H1 (cell line): ENCODE results near the gene IL36RN. TPM values are rescaled to one million over a fixed set of nuclear protein-coding genes. Genes with fewer than 3 reads are reported as not detected.

Source experiments
- CTCF ChIA-PET: fragments of 300-600 bp; sonication (Branson Sonifier 250); formaldehyde crosslinking; loops from one replicate; lab custom pipeline; 2021; ENCODE audit not compliant: partially characterized antibody; lab: Charles Lee
- POLR2A ChIA-PET: fragments of 300-600 bp; sonication (Branson Sonifier 250); formaldehyde crosslinking; loops from one replicate; lab custom pipeline; 2021; ENCODE audit warnings: inconsistent platforms; ENCODE audit not compliant: partially characterized antibody; lab: Charles Lee
- DNase-seq, 2 experiments: peaks; one replicate each; pipeline versions ENCODE4 v3.0.0 to v3.0.0-alpha.2; 2010 to 2022; ENCODE audit warnings: low spot score in 2 of 2, low read depth in 1 of 2, mixed read lengths in 1 of 2
- FAIRE-seq: peaks from 2 replicates; lab custom pipeline; 2011; peaks lifted over from hg19 to GRCh38; lab: Jason Lieb, UNC
- H2AFZ ChIP-seq: 2 replicates; pipeline ENCODE4 v1.8.1; 2012; ENCODE audit warnings: low read length, inconsistent platforms
- H2AK5ac ChIP-seq: 2 replicates; pipeline ENCODE4 v1.6.1; 2013; ENCODE audit warnings: low read depth, low read length
- H2BK120ac ChIP-seq: replicated peaks from 2 replicates; pipeline ENCODE3; 2013; ENCODE audit warnings: low read depth, low read length, inconsistent platforms
- H2BK12ac ChIP-seq: 2 replicates; pipeline ENCODE4 v1.6.1; 2013; ENCODE audit warnings: low read depth, low read length
- H2BK15ac ChIP-seq: 2 replicates; pipeline ENCODE4 v1.6.1; 2013; ENCODE audit warnings: low read length
- H2BK20ac ChIP-seq: 2 replicates; pipeline ENCODE4 v1.6.1; 2013; ENCODE audit warnings: low read length
- H2BK5ac ChIP-seq: 2 replicates; pipeline ENCODE4 v1.6.1; 2013; ENCODE audit warnings: low read depth, low read length
- H3K14ac ChIP-seq: 2 replicates; pipeline ENCODE4 v1.6.1; 2013; ENCODE audit warnings: inconsistent platforms; ENCODE audit not compliant: insufficient read length
- H3K18ac ChIP-seq: 2 replicates; pipeline ENCODE4 v1.6.1; 2013; ENCODE audit warnings: low read length; ENCODE audit errors: extremely low read depth
- H3K23ac ChIP-seq: 2 replicates; pipeline ENCODE4 v1.6.1; 2013; ENCODE audit warnings: inconsistent platforms; ENCODE audit not compliant: insufficient read length
- H3K23me2 ChIP-seq: 2 replicates; pipeline ENCODE4 v1.6.1; 2013; ENCODE audit warnings: low read depth, low read length
- H3K27ac ChIP-seq: 2 replicates; pipeline ENCODE4 v1.6.1; 2011; ENCODE audit warnings: low read depth, low read length, inconsistent platforms
- H3K27me3 ChIP-seq, 4 experiments: replicated peaks in 1 of 4; 1 replicate in 1 of 4; 2 replicates in 3 of 4; pipeline versions ENCODE4 v1.6.1 to v1.8.1; 2011 to 2013; ENCODE audit warnings: low read length in 3 of 4, mild to moderate bottlenecking in 3 of 4, inconsistent platforms in 2 of 4, mixed read lengths in 2 of 4, moderate library complexity in 1 of 4; ENCODE audit not compliant: control insufficient read depth in 3 of 4, insufficient read depth in 3 of 4; ENCODE audit errors: extremely low read depth in 1 of 4
- H3K36me3 ChIP-seq, 4 experiments: 2 replicates each; pipeline versions ENCODE4 v1.6.1 to v1.8.1; 2011 to 2013; ENCODE audit warnings: mild to moderate bottlenecking in 4 of 4, low read length in 3 of 4, moderate library complexity in 2 of 4, control low read depth in 1 of 4, inconsistent platforms in 1 of 4; ENCODE audit not compliant: insufficient read depth in 4 of 4, control insufficient read depth in 2 of 4
- H3K4ac ChIP-seq: replicated peaks from 2 replicates; pipeline ENCODE3; 2013; ENCODE audit warnings: low read length, low read depth, mixed read lengths, inconsistent platforms; ENCODE audit not compliant: insufficient read length
- H3K4me1 ChIP-seq, 4 experiments: replicated peaks in 1 of 4; 1 replicate in 1 of 4; 2 replicates in 3 of 4; pipeline versions ENCODE4 v1.6.1 to v1.8.1; 2011 to 2013; ENCODE audit warnings: low read length in 3 of 4, inconsistent platforms in 2 of 4, mixed read lengths in 1 of 4; ENCODE audit not compliant: insufficient read depth in 4 of 4, control insufficient read depth in 3 of 4
- H3K4me2 ChIP-seq, 2 experiments: 2 replicates each; pipeline versions ENCODE4 v1.6.1 to v1.8.1; 2011 to 2013; ENCODE audit warnings: low read depth in 2 of 2, low read length in 2 of 2, control low read depth in 1 of 2, inconsistent platforms in 1 of 2, mild to moderate bottlenecking in 1 of 2; ENCODE audit not compliant: insufficient read depth in 1 of 2
- H3K4me3 ChIP-seq, 4 experiments: fragments of 200-600, 300-600 bp in 1 of 4; sonication (generic), shearing (Covaris generic), sonication (Bioruptor Twin) in 1 of 4; 2 replicates each; pipeline versions ENCODE4 v1.5.1 to v1.8.1; 2011 to 2016; ENCODE audit warnings: low read length in 4 of 4, low read depth in 3 of 4, control low read depth in 2 of 4, inconsistent platforms in 2 of 4, mild to moderate bottlenecking in 2 of 4, mixed read lengths in 1 of 4, moderate library complexity in 1 of 4; ENCODE audit not compliant: insufficient read depth in 2 of 4; ENCODE audit errors: extremely low read depth in 1 of 4
- H3K56ac ChIP-seq: replicated peaks from 2 replicates; pipeline ENCODE3; 2013; ENCODE audit warnings: low read depth, mild to moderate bottlenecking, mixed read lengths, low read length, inconsistent platforms; ENCODE audit not compliant: insufficient read length
- H3K79me1 ChIP-seq: 2 replicates; pipeline ENCODE4 v1.6.1; 2013; ENCODE audit warnings: low read depth, low read length, control low read depth
- H3K79me2 ChIP-seq, 2 experiments: 2 replicates each; pipeline versions ENCODE4 v1.6.1 to v1.8.1; 2012 to 2013; ENCODE audit warnings: low read length in 2 of 2, mild to moderate bottlenecking in 2 of 2, inconsistent platforms in 1 of 2; ENCODE audit not compliant: insufficient read depth in 2 of 2, control insufficient read depth in 1 of 2
- H3K9ac ChIP-seq, 4 experiments: replicated peaks in 1 of 4; 1 replicate in 1 of 4; 2 replicates in 3 of 4; pipeline versions ENCODE4 v1.6.1 to v1.8.1; 2011 to 2013; ENCODE audit warnings: low read depth in 3 of 4, low read length in 3 of 4, control low read depth in 2 of 4, mild to moderate bottlenecking in 2 of 4, moderate library complexity in 2 of 4, inconsistent platforms in 1 of 4; ENCODE audit errors: extremely low read depth in 1 of 4
- H3K9me3 ChIP-seq, 2 experiments: 2 replicates each; pipeline versions ENCODE4 v1.6.1 to v1.8.1; 2012 to 2013; ENCODE audit warnings: mild to moderate bottlenecking in 2 of 2, moderate library complexity in 2 of 2, control low read depth in 1 of 2, inconsistent platforms in 1 of 2, low read depth in 1 of 2, low read length in 1 of 2, mixed read lengths in 1 of 2; ENCODE audit not compliant: insufficient read depth in 2 of 2
- H4K20me1 ChIP-seq, 2 experiments: replicated peaks in 1 of 2; 2 replicates each; pipeline versions ENCODE3 to v1.8.1; 2011 to 2013; ENCODE audit warnings: inconsistent platforms in 2 of 2, low read length in 2 of 2, mild to moderate bottlenecking in 1 of 2; ENCODE audit not compliant: insufficient read depth in 2 of 2, control insufficient read depth in 1 of 2
- H4K5ac ChIP-seq: 2 replicates; pipeline ENCODE4 v1.6.1; 2013; ENCODE audit warnings: low read length, low read depth, mixed read lengths, inconsistent platforms; ENCODE audit not compliant: insufficient read length
- H4K8ac ChIP-seq: 2 replicates; pipeline ENCODE4 v1.8.0; 2013; ENCODE audit warnings: mild to moderate bottlenecking, moderate library complexity, low read length, inconsistent platforms; ENCODE audit not compliant: insufficient read depth; ENCODE audit errors: extremely low read depth
- H4K91ac ChIP-seq: replicated peaks from 2 replicates; pipeline ENCODE3; 2013; ENCODE audit warnings: low read length, mixed read lengths, inconsistent platforms; ENCODE audit not compliant: insufficient read length
- BCL11A ChIP-seq, 2 experiments: IDR thresholded peaks; one replicate each; pipeline ENCODE4 v1.6.1; 2011; ENCODE audit warnings: low read depth in 2 of 2, low read length in 2 of 2, mild to moderate bottlenecking in 2 of 2
- BRCA1 ChIP-seq: IDR thresholded peaks from 2 replicates; pipeline ENCODE4 v1.6.1; 2012; ENCODE audit warnings: low read depth, low read length, improper control_type of control experiment
- CBX5 ChIP-seq: fragments of 300-800, 300-1000 bp; sonication (generic); IDR thresholded peaks from 2 replicates; pipeline ENCODE4 v1.7.1; 2016; ENCODE audit warnings: antibody characterized with exemption, low read length, low read depth
- CHD2 ChIP-seq: IDR thresholded peaks from 2 replicates; pipeline ENCODE4 v1.6.1; 2012; ENCODE audit warnings: low read length, improper control_type of control experiment
- HDAC2 ChIP-seq, 2 experiments: fragments of 300-600 bp in 1 of 2; sonication (generic) in 1 of 2; IDR thresholded peaks; 2 replicates each; pipeline ENCODE4 v1.6.1; 2011 to 2012; ENCODE audit warnings: low read depth in 2 of 2, low read length in 2 of 2, mild to moderate bottlenecking in 2 of 2, moderate library complexity in 2 of 2, borderline replicate concordance in 1 of 2, inconsistent platforms in 1 of 2
- POLR2A ChIP-seq, 2 experiments: IDR thresholded peaks; 1 replicate in 1 of 2; 2 replicates in 1 of 2; pipeline ENCODE4 v1.6.1; 2011; ENCODE audit warnings: low read depth in 2 of 2, low read length in 2 of 2, mild to moderate bottlenecking in 2 of 2; ENCODE audit errors: control extremely low read depth in 1 of 2
- RAD21 ChIP-seq, 2 experiments: IDR thresholded peaks in 1 of 2; conservative IDR thresholded peaks in 1 of 2; 2 replicates each; pipeline ENCODE4 v1.6.1; 2011; ENCODE audit warnings: low read depth in 2 of 2, low read length in 2 of 2, improper control_type of control experiment in 1 of 2, inconsistent platforms in 1 of 2, mild to moderate bottlenecking in 1 of 2, moderate library complexity in 1 of 2
- RBBP5 ChIP-seq: IDR thresholded peaks from 2 replicates; pipeline ENCODE4 v1.7.1; 2012; ENCODE audit warnings: low read depth, mild to moderate bottlenecking, inconsistent platforms, low read length, moderate library complexity, borderline replicate concordance
- SAP30 ChIP-seq: fragments of 300-600 bp; sonication (generic); IDR thresholded peaks from 2 replicates; pipeline ENCODE4 v1.7.1; 2012; ENCODE audit warnings: low read length, moderate library complexity, mild to moderate bottlenecking, inconsistent platforms; ENCODE audit not compliant: insufficient read depth, insufficient replicate concordance
- TEAD4 ChIP-seq: IDR thresholded peaks from 2 replicates; pipeline ENCODE4 v1.6.1; 2012; ENCODE audit warnings: low read depth, low read length, inconsistent platforms, mixed read lengths
- USF2 ChIP-seq: IDR thresholded peaks from 2 replicates; pipeline ENCODE4 v1.6.1; 2011; ENCODE audit warnings: low read length, improper control_type of control experiment
- WGBS, 2 experiments: shearing (Covaris generic) in 1 of 2; methylation state at CpG; one replicate each; pipeline versions ENCODE4 v1.1.6 to v1.1.7; 2013 to 2015; ENCODE audit warnings: low lambda C conversion rate in 2 of 2, mixed read lengths in 2 of 2, inconsistent platforms in 1 of 2, low coverage in 1 of 2, missing lambda C conversion rate in 1 of 2; ENCODE audit not compliant: insufficient replicate concordance in 2 of 2, insufficient coverage in 1 of 2, insufficient read length in 1 of 2; ENCODE audit errors: extremely low coverage in 1 of 2, missing lambda C conversion rate in 1 of 2; 5-methylcytosine and 5-hydroxymethylcytosine counted together
- polyA plus RNA-seq, 7 experiments: library from polyadenylated mRNA; depleted of rRNA in 3 of 7; stranded (reverse) in 5 of 7; unstranded in 2 of 7; fragments of >200 nt in 5 of 7; fragments of 200-250 nt in 2 of 7; gene quantifications; 1 replicate in 5 of 7; 2 replicates in 1 of 7; 4 replicates in 1 of 7; pipeline versions ENCODE4 v1.2.1 to v1.2.3, GENCODE V29; 2011 to 2013; ENCODE audit warnings: missing spikeins in 2 of 7, mixed read lengths in 2 of 7
- total RNA-seq: library from RNA; stranded (reverse); fragmentation: NEBNext Ultra II Directional; extraction: Animal tissue kit (Norgen Biotek cat#: 25700); gene quantifications from 2 replicates; pipeline ENCODE4 v1.2.1, GENCODE V29; 2021

The IL36RN gene
- total and polyA plus RNA-seq, 2 of the 8 experiments (the other 6 are each of a cell fraction or from before 2014, with no cell fraction given), result not detected

GRCh38 chr2:113081488-113082210 lies 22.7 kb downstream of the IL36RN start:
- no peaks in the 10 kb centered on the region for H4K20me1 ChIP-seq
- TF ChIP-seq BRCA1 (no peak), TEAD4 (no peak), RBBP5 (no peak), SAP30 (no peak), CBX5 (no peak), USF2 (no peak), CHD2 (no peak), RAD21 (IDR thresholded peaks at IDR 0.05 in 1 of 2, conservative IDR thresholded peaks at IDR 0.05 in 1 of 2; ENCODE audit: low read depth in 2 of 2, low read length in 2 of 2) (no peak), HDAC2 (IDR thresholded peaks at IDR 0.05; ENCODE audit: borderline replicate concordance in 1 of 2, low read depth in 2 of 2, low read length in 2 of 2) (no peak), POLR2A (IDR thresholded peaks at IDR 0.05; ENCODE audit: control extremely low read depth in 1 of 2, low read depth in 2 of 2, low read length in 2 of 2) (no peak), BCL11A (IDR thresholded peaks at IDR 0.05; ENCODE audit: low read depth in 2 of 2, low read length in 2 of 2) (no peak)

More at GRCh38 chr2:113081488-113082210, 22.7 kb downstream of the IL36RN start:
- no peak overlapping the region for H3K4me3 ChIP-seq
- no peak overlapping the region for H3K27ac ChIP-seq
- no peaks in the 10 kb centered on the region; a peak in 1 of 7 replicates for H3K27me3 ChIP-seq
- H4K91ac ChIP-seq, result no peak overlapping the region
- H3K56ac ChIP-seq, result no peak overlapping the region
- no peak overlapping the region for H3K23ac ChIP-seq
- DNase-seq (no peak), FAIRE-seq (no peak)
- H3K36me3 ChIP-seq, result no peaks in the 10 kb centered on the region
- H3K9me3 ChIP-seq, result no peaks in the 10 kb centered on the region
- H3K4me1 ChIP-seq, result peaks cover 0 to 2% (median 0%) of the 10 kb centered on the region in 4 experiments; a peak in 1 of 7 replicates
- no peaks in the 10 kb centered on the region for H3K79me2 ChIP-seq
- ChIA-PET POLR2A (no interaction called here), CTCF (interaction anchor here (0.8 to 11.0 kb wide), 7 partner anchors 8 to 125 kb away, joined by 3 to 159 read pairs (median 4); no protein-coding TSS in a partner anchor)
- no peak overlapping the region for H2BK15ac ChIP-seq
- no peak overlapping the region for H3K4ac ChIP-seq
- no peak overlapping the region for H2BK5ac ChIP-seq
- no peak overlapping the region for H2BK120ac ChIP-seq
- no peak overlapping the region for H3K18ac ChIP-seq
- no peak overlapping the region for H4K5ac ChIP-seq
- no peak overlapping the region for H2AFZ ChIP-seq
- no peak overlapping the region for H2AK5ac ChIP-seq
- H3K4me2 ChIP-seq, result no peak overlapping the region
- no peak overlapping the region for H4K8ac ChIP-seq
- no peak overlapping the region for H2BK20ac ChIP-seq
- 81% methylated on average over 2 of the region's 2 CpGs; no CpG with 5 or more reads in 1 of the 2 experiments for WGBS, 2 experiments
- no peak overlapping the region; a peak in 1 of 7 replicates for H3K9ac ChIP-seq
- H3K23me2 ChIP-seq, result no peaks in the 10 kb centered on the region
- no peak overlapping the region for H2BK12ac ChIP-seq
- no peak overlapping the region for H3K14ac ChIP-seq
- H3K79me1 ChIP-seq, result no peaks in the 10 kb centered on the region
